Fibroblast of lung (primary cell): ENCODE data around the gene RTP3.

Experiments
- CTCF ChIP-seq, 2 donors: IDR thresholded peaks in 1 of 2; conservative IDR thresholded peaks in 1 of 2; 1 replicate in 1 of 2; 2 replicates in 1 of 2; pipeline ENCODE4 v1.5.1; 2011 to 2012; ENCODE audit warnings: low read length in 2 of 2, control low read depth in 1 of 2, inconsistent platforms in 1 of 2, low read depth in 1 of 2, mild to moderate bottlenecking in 1 of 2
- EZH2 ChIP-seq: IDR thresholded peaks from 2 replicates; pipeline ENCODE4 v1.5.1; 2012; ENCODE audit warnings: low read length, control low read depth, mild to moderate bottlenecking; ENCODE audit errors: missing control alignments

- no peak for TF ChIP-seq CTCF (conservative IDR thresholded peaks at IDR 0.05 in 1 of 2, IDR thresholded peaks at IDR 0.05 in 1 of 2; ENCODE audit: low read depth in 1 of 2, low read length in 2 of 2)
- TF ChIP-seq EZH2 = no peak
Observed at GRCh38 chr3:46454606-46455005, 43.2 kb upstream of the RTP3 start.
